ENCODE measurements around the gene C19orf33. TPM values are rescaled to one million over a fixed set of nuclear protein-coding genes. Genes with fewer than 3 reads are reported as not detected.

The C19orf33 gene
- polyA plus RNA-seq, 1 donor (not counting 4 experiments of a cell fraction or from before 2014, with no cell fraction given) = 366 TPM

DNA sequence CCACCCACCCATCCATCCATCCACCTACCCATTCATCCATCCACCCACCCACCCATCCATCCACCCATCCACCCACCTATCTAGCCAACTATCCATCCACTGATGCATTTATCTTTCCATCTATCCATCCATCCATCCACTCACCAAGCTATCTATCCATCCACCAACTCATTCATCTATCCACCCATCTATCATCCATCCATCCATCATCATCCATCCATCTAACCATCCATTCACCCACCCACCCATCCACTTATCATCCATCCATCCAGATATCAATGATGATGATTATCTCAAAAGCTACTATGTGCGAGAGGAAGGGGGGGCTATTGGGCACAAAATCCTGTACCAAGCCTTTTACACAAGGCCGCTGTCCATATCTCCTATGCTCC, 6.2 kb downstream of the C19orf33 start:
- Histone ChIP-seq H2AFZ (ENCODE audit: control insufficient read depth, low read length) (no peak overlapping the region), H3K27me3 (ENCODE audit: control insufficient read depth, extremely low read depth, insufficient read depth, low read length) (no peaks in the 10 kb centered on the region), H3K36me3 (ENCODE audit: control insufficient read depth in 2 of 2, extremely low read depth in 1 of 2, insufficient read depth in 2 of 2, low read length in 2 of 2) (peaks cover 6 to 23% of the 10 kb centered on the region in 2 experiments), H3K79me2 (ENCODE audit: control insufficient read depth, insufficient read depth, low read length) (peaks cover 11% of the 10 kb centered on the region), H3K9ac (ENCODE audit: control insufficient read depth, extremely low read depth, insufficient read depth, low read length) (no peak overlapping the region), H3K9me3 (ENCODE audit: control insufficient read depth, low read depth, low read length) (no peaks in the 10 kb centered on the region), H3K4me3 (ENCODE audit: control insufficient read depth in 2 of 3, extremely low read depth in 1 of 3, insufficient read depth in 2 of 3, low read depth in 1 of 3, low read length in 3 of 3) (no peak overlapping the region), H3K27ac (ENCODE audit: control insufficient read depth, insufficient read depth, low read length) (no peak overlapping the region), H3K4me2 (ENCODE audit: control insufficient read depth, extremely low read depth, insufficient read depth, low read depth, low read length) (no peak overlapping the region), H3K9me1 (ENCODE audit: control insufficient read depth, extremely low read depth, insufficient read depth, low read length) (no peaks in the 10 kb centered on the region), H4K20me1 (ENCODE audit: control insufficient read depth, extremely low read depth, insufficient read depth, low read length) (no peaks in the 10 kb centered on the region), H3K4me1 (ENCODE audit: control insufficient read depth, extremely low read depth, insufficient read depth, low read length) (peaks cover 20% of the 10 kb centered on the region)
- dilution Hi-C loops (cut with MboI; ENCODE audit: extremely low pct_ligation_motif_present, low sequenced_read_pairs) = no loop called here
- DNase-seq (ENCODE audit: low read depth, low spot score) = no peak
- no peak for FAIRE-seq
- TF ChIP-seq EZH2 (IDR thresholded peaks at IDR 0.05; ENCODE audit: low read length) = no peak
- TF ChIP-seq, protein P1, sequence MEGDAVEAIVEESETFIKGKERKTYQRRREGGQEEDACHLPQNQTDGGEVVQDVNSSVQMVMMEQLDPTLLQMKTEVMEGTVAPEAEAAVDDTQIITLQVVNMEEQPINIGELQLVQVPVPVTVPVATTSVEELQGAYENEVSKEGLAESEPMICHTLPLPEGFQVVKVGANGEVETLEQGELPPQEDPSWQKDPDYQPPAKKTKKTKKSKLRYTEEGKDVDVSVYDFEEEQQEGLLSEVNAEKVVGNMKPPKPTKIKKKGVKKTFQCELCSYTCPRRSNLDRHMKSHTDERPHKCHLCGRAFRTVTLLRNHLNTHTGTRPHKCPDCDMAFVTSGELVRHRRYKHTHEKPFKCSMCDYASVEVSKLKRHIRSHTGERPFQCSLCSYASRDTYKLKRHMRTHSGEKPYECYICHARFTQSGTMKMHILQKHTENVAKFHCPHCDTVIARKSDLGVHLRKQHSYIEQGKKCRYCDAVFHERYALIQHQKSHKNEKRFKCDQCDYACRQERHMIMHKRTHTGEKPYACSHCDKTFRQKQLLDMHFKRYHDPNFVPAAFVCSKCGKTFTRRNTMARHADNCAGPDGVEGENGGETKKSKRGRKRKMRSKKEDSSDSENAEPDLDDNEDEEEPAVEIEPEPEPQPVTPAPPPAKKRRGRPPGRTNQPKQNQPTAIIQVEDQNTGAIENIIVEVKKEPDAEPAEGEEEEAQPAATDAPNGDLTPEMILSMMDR (optimal IDR thresholded peaks at IDR 0.05 in 1 of 3, IDR thresholded peaks at IDR 0.05 in 1 of 3, conservative IDR thresholded peaks at IDR 0.05 in 1 of 3; ENCODE audit: extremely low read depth in 1 of 3, insufficient read depth in 2 of 3, low read length in 3 of 3) = no peak

DNA sequence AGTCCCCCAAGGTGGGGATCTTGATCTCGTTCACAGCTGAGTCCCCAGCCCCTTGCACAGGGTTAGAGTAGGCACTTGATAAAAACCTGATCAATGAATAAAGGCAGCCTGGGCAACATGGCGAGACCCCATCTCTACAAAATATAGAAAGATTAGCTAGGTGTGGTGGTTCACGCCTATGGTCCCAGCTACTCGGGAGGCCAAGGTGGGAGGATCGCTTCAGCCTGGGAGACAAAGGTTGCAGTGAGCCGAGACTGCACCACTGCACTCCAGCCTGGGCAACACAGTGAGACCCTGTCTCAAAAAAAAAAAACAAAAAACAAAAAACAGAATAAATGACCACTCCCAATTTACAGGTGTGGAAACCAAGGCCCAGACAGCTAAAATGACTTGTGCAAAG, 6.9 kb downstream of the C19orf33 start:
- Histone ChIP-seq H3K27ac (ENCODE audit: control insufficient read depth, insufficient read depth, low read length) (no peak overlapping the region), H3K79me2 (ENCODE audit: control insufficient read depth, insufficient read depth, low read length) (peaks cover 8% of the 10 kb centered on the region), H3K9ac (ENCODE audit: control insufficient read depth, extremely low read depth, insufficient read depth, low read length) (no peak overlapping the region), H3K4me2 (ENCODE audit: control insufficient read depth, extremely low read depth, insufficient read depth, low read depth, low read length) (no peak overlapping the region), H3K9me3 (ENCODE audit: control insufficient read depth, low read depth, low read length) (no peaks in the 10 kb centered on the region), H4K20me1 (ENCODE audit: control insufficient read depth, extremely low read depth, insufficient read depth, low read length) (no peaks in the 10 kb centered on the region), H3K4me1 (ENCODE audit: control insufficient read depth, extremely low read depth, insufficient read depth, low read length) (peaks cover 17% of the 10 kb centered on the region), H3K36me3 (ENCODE audit: control insufficient read depth in 2 of 2, extremely low read depth in 1 of 2, insufficient read depth in 2 of 2, low read length in 2 of 2) (peaks cover 6 to 18% of the 10 kb centered on the region in 2 experiments), H2AFZ (ENCODE audit: control insufficient read depth, low read length) (no peak overlapping the region), H3K9me1 (ENCODE audit: control insufficient read depth, extremely low read depth, insufficient read depth, low read length) (no peaks in the 10 kb centered on the region), H3K4me3 (ENCODE audit: control insufficient read depth in 2 of 3, extremely low read depth in 1 of 3, insufficient read depth in 2 of 3, low read depth in 1 of 3, low read length in 3 of 3) (no peak overlapping the region), H3K27me3 (ENCODE audit: control insufficient read depth, extremely low read depth, insufficient read depth, low read length) (no peaks in the 10 kb centered on the region)
- FAIRE-seq = no peak
- no peak for DNase-seq (ENCODE audit: low read depth, low spot score)
- TF ChIP-seq EZH2 (IDR thresholded peaks at IDR 0.05; ENCODE audit: low read length) = no peak
- dilution Hi-C loops (cut with MboI; ENCODE audit: extremely low pct_ligation_motif_present, low sequenced_read_pairs) = no loop called here

Measured in keratinocyte (primary cell).